ENCODE results near the gene CUL4A.
"Not testable (repeated sequence)": the region's sequence is repeated elsewhere in the genome, so short reads cannot be mapped to it uniquely, and the experiment has no call there.

The CUL4A gene

DNA sequence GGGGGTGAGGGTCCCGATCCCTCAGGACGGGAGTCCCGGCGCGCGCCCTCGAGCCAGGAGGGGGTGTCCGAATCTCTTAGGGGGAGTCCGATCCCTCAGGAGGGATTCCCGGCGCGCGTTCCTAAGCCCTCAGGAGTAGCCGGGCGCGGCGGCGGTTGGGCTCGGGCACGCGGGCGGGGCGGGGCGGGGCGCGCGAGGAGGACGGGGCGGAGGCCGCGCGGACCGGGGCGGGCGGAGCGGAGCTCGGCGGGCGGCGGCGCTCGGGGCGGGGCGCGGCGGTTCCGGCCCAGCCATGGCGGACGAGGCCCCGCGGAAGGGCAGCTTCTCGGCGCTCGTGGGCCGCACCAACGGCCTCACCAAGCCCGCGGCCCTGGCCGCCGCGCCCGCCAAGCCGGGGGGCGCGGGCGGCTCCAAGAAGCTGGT is at the start of gene CUL4A:
TSS of gene CUL4A (plus strand) at position 278 of the 423 bp plus-strand sequence. CDS start at position 293, 15 bp downstream.
- DNase-seq: peak; percentile 58

DNA sequence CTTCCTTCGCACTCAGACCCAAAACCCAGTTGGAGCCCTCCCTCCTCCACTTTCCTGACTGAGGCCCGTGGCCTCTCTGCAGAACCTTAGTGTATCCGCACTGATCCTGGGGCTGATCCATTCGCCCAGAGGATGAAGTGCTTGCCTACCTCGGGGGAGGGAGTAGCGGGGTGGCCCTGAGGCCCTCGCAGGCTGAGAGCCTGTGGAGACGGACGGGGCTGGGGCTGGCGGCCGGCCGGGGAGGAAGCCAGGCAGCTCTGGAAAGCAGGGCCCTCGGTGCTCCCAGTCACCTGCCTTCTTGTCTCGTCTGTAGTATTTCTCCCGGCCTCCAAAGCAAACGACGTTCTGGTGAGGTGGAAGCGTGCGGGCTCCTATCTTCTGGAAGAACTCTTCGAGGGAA is 49.7 kb upstream of the CUL4A start:
- no peak for DNase-seq

DNA sequence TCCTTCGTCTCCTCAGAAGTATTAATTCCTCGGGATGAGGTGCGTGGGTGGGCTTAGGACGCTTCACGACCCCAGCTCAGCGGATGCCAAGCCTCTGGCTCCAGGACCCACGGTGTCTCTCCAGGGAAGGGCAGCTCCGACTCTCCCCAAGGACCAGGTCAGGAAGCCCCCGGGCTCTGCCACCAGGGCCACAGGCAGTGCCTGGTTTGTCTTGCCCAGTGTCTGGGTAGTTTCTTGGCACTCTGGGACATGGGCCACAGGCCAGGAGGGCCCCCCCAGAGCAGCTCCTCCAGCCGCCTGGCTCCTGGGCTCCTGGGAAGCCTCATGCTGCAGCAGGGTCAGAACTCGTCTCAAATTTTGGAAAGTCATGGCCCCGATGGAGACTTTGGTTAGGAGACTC is 48.4 kb upstream of the CUL4A start:
- DNase-seq: no peak

DNA sequence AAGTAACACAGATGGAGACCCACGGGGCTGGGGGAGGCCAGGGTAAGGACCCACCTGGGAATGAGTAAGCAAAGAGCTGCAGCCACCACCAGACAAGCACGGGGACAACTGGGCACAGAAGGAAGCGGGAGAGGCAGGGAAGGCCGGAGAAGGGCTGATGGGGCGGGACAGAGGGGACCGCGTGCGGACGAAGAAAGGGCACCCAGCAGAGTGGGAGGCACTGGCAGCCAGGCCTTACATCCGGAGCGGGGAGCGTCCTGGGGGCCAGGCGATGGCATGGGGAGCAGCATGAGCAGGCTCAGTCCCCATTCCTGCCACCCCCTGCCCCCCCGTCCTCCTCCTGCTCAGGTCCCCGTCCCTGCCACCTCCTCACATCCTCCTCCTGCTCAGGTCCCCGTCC is 48.0 kb upstream of the CUL4A start:
- no peak for DNase-seq

DNA sequence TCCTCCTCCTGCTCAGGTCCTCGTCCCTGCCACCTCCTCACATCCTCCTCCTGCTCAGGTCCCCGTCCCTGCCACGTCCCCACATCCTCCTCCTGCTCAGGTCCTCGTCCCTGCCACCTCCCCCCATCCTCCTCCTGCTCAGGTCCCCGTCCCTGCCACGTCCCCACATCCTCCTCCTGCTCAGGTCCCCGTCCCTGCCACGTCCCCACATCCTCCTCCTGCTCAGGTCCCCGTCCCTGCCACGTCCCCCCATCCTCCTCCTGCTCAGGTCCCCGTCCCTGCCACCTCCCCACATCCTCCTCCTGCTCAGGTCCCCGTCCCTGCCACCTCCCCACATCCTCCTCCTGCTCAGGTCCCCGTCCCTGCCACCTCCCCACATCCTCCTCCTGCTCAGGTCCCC is 47.4 kb upstream of the CUL4A start:
- not testable (repeated sequence) for DNase-seq

GRCh38 chr13:113162783-113163685 is 46.4 kb upstream of the CUL4A start:
- DNase-seq: peak; percentile 24

GRCh38 chr13:113164492-113164891 is 44.9 kb upstream of the CUL4A start:
- no peak for DNase-seq

- no peak for DNase-seq
Measured at GRCh38 chr13:113166266-113166665, 43.1 kb upstream of the CUL4A start.

GRCh38 chr13:113166681-113167080 is 42.7 kb upstream of the CUL4A start:
- no peak for DNase-seq

GRCh38 chr13:113167155-113167554 is 42.3 kb upstream of the CUL4A start:
- no peak for DNase-seq

GRCh38 chr13:113167575-113167974 is 41.8 kb upstream of the CUL4A start:
- DNase-seq: no peak

DNA sequence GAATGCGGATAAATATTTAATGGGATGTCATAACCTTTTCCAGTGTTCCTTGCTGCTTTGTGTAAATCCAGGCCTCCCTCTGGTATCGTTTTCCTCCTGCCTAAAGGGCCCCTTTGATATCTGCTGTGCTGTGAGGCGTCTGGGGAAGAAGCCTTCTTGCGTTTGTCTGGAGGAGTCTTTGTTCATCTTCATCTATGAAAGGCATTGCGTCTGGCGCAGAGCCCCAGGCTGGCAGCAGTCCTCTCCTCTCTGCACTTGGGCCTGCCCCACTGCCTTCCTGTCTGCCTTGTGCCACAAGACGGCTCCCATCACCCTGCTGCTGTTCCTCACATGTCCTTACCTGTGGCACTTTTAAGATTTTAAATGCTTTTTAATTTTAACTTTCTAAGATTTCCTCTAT is 41.2 kb upstream of the CUL4A start:
- no peak for DNase-seq

DNA sequence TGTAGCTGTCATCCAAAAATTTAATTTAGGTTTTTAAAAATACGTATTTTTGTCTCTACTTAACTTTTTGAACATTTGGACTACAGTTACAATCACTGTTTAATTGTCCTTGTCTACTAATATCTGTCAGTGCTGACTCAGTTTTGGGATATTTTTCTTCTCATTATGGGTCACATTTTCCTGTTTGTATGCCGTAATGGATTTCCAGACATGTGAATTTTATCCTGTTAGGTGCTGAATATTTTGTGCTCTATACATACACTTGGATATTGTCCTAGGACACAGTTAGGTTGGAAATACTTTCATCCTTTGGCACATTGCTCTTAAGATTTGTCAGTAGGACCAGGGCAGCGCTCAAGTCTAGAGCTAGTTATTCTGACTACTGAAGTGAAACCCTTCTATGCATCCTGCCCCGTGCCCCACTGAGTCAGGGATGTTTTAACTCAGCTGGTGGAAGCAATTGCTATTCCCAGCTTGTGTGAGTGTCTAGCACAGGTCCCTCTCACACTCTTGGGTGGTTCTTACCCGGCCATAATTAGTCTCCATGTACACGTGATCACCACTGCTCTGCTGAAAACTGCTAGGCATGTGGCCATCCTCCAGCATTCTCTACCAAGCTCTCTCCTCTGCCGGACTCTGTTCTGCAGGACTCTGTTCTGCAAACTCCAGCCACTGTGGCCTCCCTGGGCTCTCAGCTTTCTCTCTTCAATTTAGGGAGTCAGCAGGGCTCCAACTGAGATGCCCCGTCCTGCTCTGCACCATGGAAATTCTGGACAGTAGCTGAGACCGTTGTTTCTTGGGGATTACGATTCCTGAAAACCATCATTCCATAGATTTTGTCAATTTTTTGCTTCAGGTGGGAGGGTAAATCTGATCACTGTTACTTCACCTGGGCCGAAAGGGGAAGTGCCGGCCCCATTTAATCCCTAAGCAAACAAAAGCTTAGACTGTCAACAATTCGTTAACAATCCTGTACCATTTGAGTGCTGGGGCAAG is 39.8 kb upstream of the CUL4A start:
- DNase-seq: no peak

GRCh38 chr13:113170511-113170910 is 38.9 kb upstream of the CUL4A start:
- no peak for DNase-seq

- DNase-seq: no peak
Measured at GRCh38 chr13:113171250-113172125, 37.9 kb upstream of the CUL4A start.

DNA sequence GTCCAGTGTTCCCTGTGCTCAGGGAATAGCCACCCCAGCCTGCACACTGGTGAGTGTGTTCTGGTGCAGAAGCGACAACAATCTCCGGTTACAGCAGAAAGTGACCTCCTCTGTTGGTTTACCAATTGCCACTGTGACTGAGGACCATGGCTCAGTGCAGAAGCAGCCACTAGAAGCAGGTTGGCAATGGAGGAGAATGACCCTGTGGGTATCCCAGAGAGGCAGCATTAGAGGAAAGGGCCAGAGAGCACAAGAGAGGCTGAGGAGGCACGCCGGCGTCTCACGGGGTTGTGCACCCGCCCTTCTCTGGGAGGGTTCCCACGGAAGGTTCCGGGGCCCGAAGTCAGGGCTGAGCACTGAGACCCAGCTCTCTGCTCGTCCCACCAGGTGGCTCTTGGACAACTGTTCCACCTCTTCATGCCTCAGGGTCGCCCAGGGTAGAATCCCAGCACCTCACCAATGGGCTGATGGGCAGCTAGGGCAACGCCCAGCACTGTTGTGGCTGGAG is 36.9 kb upstream of the CUL4A start:
- no peak for DNase-seq

- DNase-seq: no peak
Measured at GRCh38 chr13:113176280-113176679, 33.1 kb upstream of the CUL4A start.

DNA sequence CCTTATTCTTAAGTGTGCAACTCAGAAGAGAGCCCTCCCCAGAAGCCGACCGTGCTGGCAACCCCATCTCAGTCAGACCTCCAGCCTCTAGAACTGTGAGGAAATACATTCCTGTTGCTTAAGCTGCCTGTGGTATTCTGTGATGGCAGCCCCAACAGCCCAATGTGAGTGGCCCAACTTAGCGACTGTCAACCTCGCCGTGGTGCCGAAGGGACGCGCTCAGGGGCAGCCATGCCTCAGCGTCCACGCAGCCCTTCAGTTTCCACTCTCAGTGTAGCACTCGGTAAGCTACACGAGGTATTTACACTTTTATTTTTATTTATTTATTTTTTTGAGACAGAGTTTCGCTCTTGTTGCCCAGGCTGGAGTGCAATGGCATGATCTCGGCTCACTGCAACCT is 32.6 kb upstream of the CUL4A start:
- no peak for DNase-seq

DNA sequence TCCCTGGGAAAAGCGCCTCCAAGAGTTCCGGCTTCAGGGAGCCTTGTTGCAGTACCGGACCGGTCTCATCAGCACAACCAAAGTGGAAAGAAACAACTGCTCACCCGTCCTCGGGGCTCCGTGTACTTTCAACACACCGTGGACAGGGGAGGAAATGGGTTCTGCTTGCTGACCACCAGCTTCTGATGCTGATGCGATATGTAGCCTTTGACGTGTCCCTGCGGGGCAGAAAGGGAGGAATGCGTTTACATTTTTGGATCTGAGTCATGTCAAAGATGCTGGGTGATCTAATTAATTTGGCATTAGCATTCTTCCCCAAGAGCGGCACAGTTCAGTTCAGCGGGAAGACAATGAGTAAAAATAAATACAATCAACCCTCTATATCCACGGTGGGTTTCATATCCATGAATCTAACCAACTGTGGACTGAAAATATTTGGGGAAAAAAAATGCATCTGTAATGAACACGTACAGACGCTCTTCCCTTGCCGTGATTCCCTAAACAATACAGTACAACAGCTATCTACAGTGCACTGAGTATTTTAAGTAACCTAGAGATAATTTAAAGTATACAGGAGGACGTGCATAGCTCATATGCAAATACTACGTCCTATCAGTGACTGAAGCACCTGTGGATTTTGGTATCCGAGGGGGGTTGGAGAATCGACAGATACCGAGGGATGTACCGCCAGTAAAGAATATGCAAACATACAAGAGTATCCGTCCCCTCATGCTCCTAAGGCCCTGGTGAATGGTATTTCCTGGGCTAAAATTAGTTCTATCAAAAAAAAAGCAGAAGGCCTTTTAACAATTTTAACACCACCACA is 31.1 kb upstream of the CUL4A start:
- DNase-seq: no peak

DNA sequence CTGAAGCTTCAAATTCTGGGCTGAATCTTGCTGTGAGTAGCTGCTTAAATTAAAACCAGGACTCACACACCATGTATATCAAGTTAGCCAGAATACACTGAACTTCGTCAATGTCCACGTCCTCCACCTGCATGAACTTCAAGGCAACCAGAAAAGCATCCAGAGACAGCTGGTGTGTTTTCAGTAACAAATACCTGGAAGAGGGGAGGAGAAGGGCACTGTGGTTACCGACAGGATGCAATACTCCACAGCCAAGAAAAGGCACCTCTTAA is 30.6 kb upstream of the CUL4A start:
- DNase-seq: no peak

- DNase-seq: no peak
Measured at GRCh38 chr13:113179374-113180230, 29.8 kb upstream of the CUL4A start.
